Fibroblast of lung (primary cell): Measurements from ENCODE around the gene PPAN. TPM values are rescaled to one million over a fixed set of nuclear protein-coding genes. Genes with fewer than 3 reads are reported as not detected.

ENCODE experiments used
- DNase-seq, 2 donors: peaks; one replicate each; pipeline versions ENCODE4 v3.0.0 to v3.0.0-alpha.2; 2010; ENCODE audit warnings: low read depth in 2 of 2
- H2AFZ ChIP-seq: 2 replicates; pipeline ENCODE4 v1.5.1; 2012; ENCODE audit warnings: low read length, control low read depth, inconsistent platforms
- H3K27ac ChIP-seq: 2 replicates; pipeline ENCODE4 v1.5.1; 2011; ENCODE audit warnings: low read length, control low read depth; ENCODE audit not compliant: insufficient read depth
- H3K27me3 ChIP-seq: 2 replicates; pipeline ENCODE4 v1.5.1; 2011; ENCODE audit warnings: mild to moderate bottlenecking, low read length; ENCODE audit not compliant: control insufficient read depth, insufficient read depth
- H3K36me3 ChIP-seq: 2 replicates; pipeline ENCODE4 v1.5.1; 2011; ENCODE audit warnings: low read length; ENCODE audit not compliant: control insufficient read depth, insufficient read depth
- H3K4me1 ChIP-seq: 2 replicates; pipeline ENCODE4 v1.5.1; 2011; ENCODE audit warnings: low read length; ENCODE audit not compliant: control insufficient read depth, insufficient read depth; ENCODE audit errors: extremely low read depth
- H3K4me2 ChIP-seq: 2 replicates; pipeline ENCODE4 v1.5.1; 2011; ENCODE audit warnings: low read length, control low read depth; ENCODE audit not compliant: insufficient read depth; ENCODE audit errors: extremely low read depth
- H3K4me3 ChIP-seq, 4 experiments: fragments of 200-600 bp in 1 of 4; sonication (generic) in 1 of 4; replicated peaks in 1 of 4; 2 replicates each; pipeline ENCODE4 v1.5.1; 2011 to 2016; ENCODE audit warnings: low read length in 4 of 4, low read depth in 3 of 4, mild to moderate bottlenecking in 3 of 4, control low read depth in 2 of 4, inconsistent platforms in 1 of 4, mixed read lengths in 1 of 4; ENCODE audit not compliant: insufficient read depth in 1 of 4; ENCODE audit errors: control extremely low read depth in 1 of 4
- H3K79me2 ChIP-seq: 2 replicates; pipeline ENCODE4 v1.5.1; 2012; ENCODE audit warnings: mild to moderate bottlenecking, low read length, inconsistent platforms; ENCODE audit not compliant: control insufficient read depth, insufficient read depth
- H3K9ac ChIP-seq: 2 replicates; pipeline ENCODE4 v1.5.1; 2011; ENCODE audit warnings: mild to moderate bottlenecking, low read length, control low read depth; ENCODE audit not compliant: insufficient read depth
- H3K9me3 ChIP-seq: 2 replicates; pipeline ENCODE4 v1.5.1; 2012; ENCODE audit warnings: low read depth, low read length; ENCODE audit not compliant: control insufficient read depth, insufficient read depth
- H4K20me1 ChIP-seq: 2 replicates; pipeline ENCODE4 v1.5.1; 2011; ENCODE audit warnings: low read length; ENCODE audit not compliant: control insufficient read depth, insufficient read depth; ENCODE audit errors: extremely low read depth
- CTCF ChIP-seq, 2 donors: IDR thresholded peaks in 1 of 2; conservative IDR thresholded peaks in 1 of 2; 1 replicate in 1 of 2; 2 replicates in 1 of 2; pipeline ENCODE4 v1.5.1; 2011 to 2012; ENCODE audit warnings: low read length in 2 of 2, control low read depth in 1 of 2, inconsistent platforms in 1 of 2, low read depth in 1 of 2, mild to moderate bottlenecking in 1 of 2
- EZH2 ChIP-seq: IDR thresholded peaks from 2 replicates; pipeline ENCODE4 v1.5.1; 2012; ENCODE audit warnings: low read length, control low read depth, mild to moderate bottlenecking; ENCODE audit errors: missing control alignments
- polyA plus RNA-seq, 2 donors: library from polyadenylated mRNA; depleted of rRNA in 1 of 2; stranded (reverse) in 1 of 2; unstranded in 1 of 2; fragments of >200 nt; gene quantifications; 2 replicates each; pipeline ENCODE4 v1.2.1, GENCODE V29; 2011 to 2012; ENCODE audit warnings: missing spikeins in 1 of 2
- total RNA-seq: library from RNA; depleted of rRNA; stranded (reverse); fragments of >200 nt; gene quantifications from 2 replicates; pipeline ENCODE4 v1.2.1, GENCODE V29; 2014

The PPAN gene
- total and polyA plus RNA-seq, 2 donors (not counting 1 experiment from before 2014, with no cell fraction given) = 15.3 to 22.6 TPM

GRCh38 chr19:10118960-10119359 is 12.8 kb downstream of the PPAN start:
- Histone ChIP-seq H3K27ac (peak overlapping the region; percentile 93), H3K4me1 (peaks cover 9% of the 10 kb centered on the region), H3K9ac (peak overlapping the region; percentile 94), H3K9me3 (no peaks in the 10 kb centered on the region), H3K79me2 (peaks cover 12% of the 10 kb centered on the region), H3K27me3 (no peaks in the 10 kb centered on the region), H3K4me3 (peak overlapping the region; percentile 86 to 99 (median 97)), H3K36me3 (peaks cover 21% of the 10 kb centered on the region), H4K20me1 (no peaks in the 10 kb centered on the region), H2AFZ (no peak overlapping the region), H3K4me2 (peak overlapping the region; percentile 95)
- TF ChIP-seq CTCF (conservative IDR thresholded peaks at IDR 0.05 in 1 of 2, IDR thresholded peaks at IDR 0.05 in 1 of 2; ENCODE audit: low read depth in 1 of 2, low read length in 2 of 2) = no peak
- TF ChIP-seq EZH2 = no peak
- no peak for DNase-seq

- H3K9me3 ChIP-seq = no peaks in the 10 kb centered on the region
- peak overlapping the region; percentile 48 for H3K4me2 ChIP-seq
- peaks cover 10% of the 10 kb centered on the region for H3K36me3 ChIP-seq
- H3K27ac ChIP-seq = peak overlapping the region; percentile 27
- no peak overlapping the region for H2AFZ ChIP-seq
- H3K9ac ChIP-seq = no peak overlapping the region
- TF ChIP-seq EZH2 (no peak), CTCF (conservative IDR thresholded peaks at IDR 0.05 in 1 of 2, IDR thresholded peaks at IDR 0.05 in 1 of 2; ENCODE audit: low read depth in 1 of 2, low read length in 2 of 2) (no peak)
- peak; percentile 73 to 88 for DNase-seq
- H3K4me3 ChIP-seq = peak overlapping the region in 2 of 4 experiments; percentile 6 to 35
- H3K27me3 ChIP-seq = no peaks in the 10 kb centered on the region
- peaks cover 12% of the 10 kb centered on the region for H3K79me2 ChIP-seq
- peaks cover 9% of the 10 kb centered on the region for H3K4me1 ChIP-seq
- no peaks in the 10 kb centered on the region for H4K20me1 ChIP-seq
Measured at GRCh38 chr19:10120538-10121189, 14.5 kb downstream of the PPAN start.

- Histone ChIP-seq H3K9me3 (no peaks in the 10 kb centered on the region), H3K4me2 (no peak overlapping the region), H3K27me3 (no peaks in the 10 kb centered on the region), H4K20me1 (no peaks in the 10 kb centered on the region), H3K79me2 (peaks cover 12% of the 10 kb centered on the region), H3K27ac (peak overlapping the region; percentile 56), H2AFZ (no peak overlapping the region), H3K9ac (no peak overlapping the region), H3K36me3 (no peaks in the 10 kb centered on the region), H3K4me1 (peaks cover 9% of the 10 kb centered on the region), H3K4me3 (no peak overlapping the region)
- DNase-seq = peak; percentile 64 to 75
- no peak for TF ChIP-seq CTCF (conservative IDR thresholded peaks at IDR 0.05 in 1 of 2, IDR thresholded peaks at IDR 0.05 in 1 of 2; ENCODE audit: low read depth in 1 of 2, low read length in 2 of 2)
- no peak for TF ChIP-seq EZH2
Measured at GRCh38 chr19:10122045-10122444, 15.9 kb downstream of the PPAN start.
